GM23248 (cell line): ENCODE results near the gene NMUR1.

ENCODE experiments used
- EZH2 ChIP-seq: fragments of 200-600 bp; sonication (generic); IDR thresholded peaks from 2 replicates; pipeline ENCODE4 v1.6.1; 2018; ENCODE audit warnings: antibody characterized with exemption, mild to moderate bottlenecking; ENCODE audit not compliant: insufficient read depth, poor library complexity, severe bottlenecking
- EZH2phosphoT487 ChIP-seq: fragments of 200-600 bp; sonication (generic); IDR thresholded peaks from 2 replicates; pipeline ENCODE4 v1.6.1; 2018; ENCODE audit warnings: antibody characterized with exemption, moderate library complexity, mild to moderate bottlenecking, low read depth; ENCODE audit not compliant: insufficient read depth

- TF ChIP-seq EZH2phosphoT487 = no peak
- TF ChIP-seq EZH2 = no peak
These were observed 15.1 kb upstream of the NMUR1 start for GRCh38 chr2:231545105-231545902.
